GM12864 (cell line): ENCODE data around the gene FOXD1.
"Not testable (repeated sequence)": the region's sequence is repeated elsewhere in the genome, so short reads cannot be mapped to it uniquely, and the experiment has no call there.

Experiments
- DNase-seq: peaks from one replicate; pipeline ENCODE4 v3.0.0-alpha.2; 2011; ENCODE audit warnings: low read depth
- H3K4me3 ChIP-seq: 2 replicates; pipeline ENCODE4 v1.5.1; 2011; ENCODE audit warnings: mild to moderate bottlenecking, low read depth, low read length, control low read depth
- CTCF ChIP-seq: IDR thresholded peaks from 2 replicates; pipeline ENCODE4 v1.5.1; 2011; ENCODE audit warnings: low read depth, mild to moderate bottlenecking, moderate library complexity, low read length, control low read depth, inconsistent platforms; ENCODE audit errors: missing control alignments

Gene FOXD1

DNA sequence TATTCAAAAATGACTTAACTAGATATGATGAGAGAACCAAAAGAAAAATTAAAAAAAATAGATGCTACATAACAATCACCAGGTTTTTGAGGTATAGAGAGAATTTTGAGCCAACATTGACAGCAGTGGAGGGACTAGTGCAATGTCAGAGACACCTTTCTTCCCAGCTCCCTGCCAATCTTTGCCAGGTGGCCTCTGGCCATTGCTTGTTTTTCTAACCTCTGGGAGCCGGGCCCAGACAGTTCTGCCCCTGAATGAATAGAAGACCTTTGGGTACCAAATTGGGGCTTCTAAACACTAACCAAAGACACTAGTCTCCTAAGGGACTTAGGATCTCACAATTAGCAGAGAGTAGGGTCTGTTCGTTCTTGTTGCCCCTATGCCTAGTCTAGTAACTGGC lies 33.4 kb downstream of the FOXD1 start:
- no peak for DNase-seq
- no peak for TF ChIP-seq CTCF
- H3K4me3 ChIP-seq: no peak overlapping the region

DNA sequence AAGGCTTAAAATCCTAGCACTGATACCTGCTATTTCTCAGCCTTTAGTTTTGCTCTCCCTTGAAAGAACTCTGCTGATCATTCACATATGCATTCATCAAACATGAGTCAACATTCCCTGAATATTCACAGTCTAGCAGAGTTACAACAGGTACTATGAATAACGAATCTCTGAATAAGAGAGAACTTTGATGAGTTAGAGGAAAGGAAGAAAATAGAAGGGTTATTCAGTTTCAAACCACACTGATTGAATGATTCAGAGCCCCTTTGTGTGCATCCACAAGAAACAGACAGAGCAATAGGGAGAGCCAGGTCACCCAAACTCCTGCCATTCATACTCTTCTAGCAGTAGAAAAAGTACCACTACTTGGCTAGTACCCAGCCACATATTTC lies 36.0 kb downstream of the FOXD1 start:
- TF ChIP-seq CTCF: no peak
- no peak for DNase-seq
- H3K4me3 ChIP-seq: no peak overlapping the region

- DNase-seq: no peak
- no peak for TF ChIP-seq CTCF
- H3K4me3 ChIP-seq: no peak overlapping the region
These were observed 36.5 kb downstream of the FOXD1 start for GRCh38 chr5:73411936-73412596.

DNA sequence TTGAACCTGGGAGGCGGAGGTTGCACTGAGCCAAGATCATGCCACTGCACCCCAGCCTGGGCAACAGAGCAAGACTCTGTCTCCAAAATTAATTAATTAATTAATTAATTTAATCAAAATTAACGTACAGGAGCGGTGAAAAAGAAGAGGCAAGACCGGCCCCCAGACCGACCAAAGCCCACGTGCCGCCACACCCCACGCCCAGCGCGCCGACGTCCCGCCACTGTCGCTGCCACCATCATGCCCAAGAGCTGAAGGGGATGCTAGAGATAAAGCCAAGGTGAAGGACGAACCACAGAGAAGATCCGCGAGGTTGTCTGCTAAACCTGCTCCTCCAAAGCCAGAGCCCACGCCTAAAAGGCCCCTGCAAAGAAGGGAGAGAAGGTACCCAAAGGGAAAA lies 38.6 kb downstream of the FOXD1 start:
- DNase-seq, H3K4me3 ChIP-seq: not testable (repeated sequence)

DNA sequence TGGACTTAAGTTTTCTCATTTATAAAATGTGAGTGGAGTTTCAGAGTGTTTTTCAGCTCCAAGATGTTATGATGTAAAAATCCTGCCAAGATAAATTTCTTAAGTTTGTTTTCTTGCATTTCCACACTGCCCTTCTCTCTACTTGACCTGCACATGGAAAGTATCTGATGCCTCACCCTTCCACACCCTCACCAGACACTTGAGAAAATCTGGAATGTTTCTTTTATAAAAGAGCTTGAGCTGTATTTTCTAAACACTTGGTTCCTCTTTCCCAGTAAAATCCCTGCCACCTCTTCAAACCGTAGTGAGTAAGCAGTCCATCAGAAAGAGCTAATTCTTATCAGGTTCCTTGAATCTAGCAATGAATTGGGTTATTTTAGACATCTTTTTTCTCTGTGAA lies 42.9 kb downstream of the FOXD1 start:
- no peak for TF ChIP-seq CTCF
- no peak for DNase-seq

GRCh38 chr5:73399775-73400174 lies 48.8 kb downstream of the FOXD1 start:
- TF ChIP-seq CTCF: no peak
- no peak for DNase-seq
- no peak overlapping the region for H3K4me3 ChIP-seq

More for the DNA sequence above, 42.9 kb downstream of the FOXD1 start:
- H3K4me3 ChIP-seq: no peak overlapping the region
